GM23338 (cell line): ENCODE measurements around the gene ELMOD3.

Experiments
- CREB1 ChIP-seq: fragments of 250-450 bp; sonication (Bioruptor Pico); IDR thresholded peaks from 2 replicates; pipeline ENCODE4 v1.5.0; 2020; ENCODE audit warnings: low read depth, mild to moderate bottlenecking, moderate library complexity
- ETS1 ChIP-seq: IDR thresholded peaks from 2 replicates; pipeline ENCODE4 v1.6.1; 2016; ENCODE audit warnings: antibody characterized with exemption
- EZH2 ChIP-seq: fragments of 200-600 bp; sonication (generic); IDR thresholded peaks from one replicate; pipeline ENCODE4 v1.8.0; 2017; ENCODE audit warnings: antibody characterized with exemption, mild to moderate bottlenecking, low read depth; ENCODE audit not compliant: unreplicated experiment
- EZH2phosphoT487 ChIP-seq: fragments of 200-600 bp; sonication (generic); IDR thresholded peaks from one replicate; pipeline ENCODE4 v1.8.1; 2018; ENCODE audit warnings: antibody characterized with exemption; ENCODE audit not compliant: unreplicated experiment
- JUNB ChIP-seq: IDR thresholded peaks from one replicate; pipeline ENCODE4 v1.6.1; 2016; ENCODE audit warnings: antibody characterized with exemption; ENCODE audit not compliant: unreplicated experiment
- POLR2AphosphoS5 ChIP-seq: IDR thresholded peaks from 2 replicates; pipeline ENCODE4 v1.6.1; 2016; ENCODE audit warnings: antibody characterized with exemption, low read depth
- REST ChIP-seq: IDR thresholded peaks from one replicate; pipeline ENCODE4 v1.6.1; 2018; ENCODE audit warnings: antibody characterized with exemption; ENCODE audit not compliant: unreplicated experiment
- ZNF462 ChIP-seq: fragments of 250-450 bp; sonication (Bioruptor Pico); IDR thresholded peaks from 2 replicates; pipeline ENCODE4 v1.5.0; 2020; ENCODE audit warnings: mild to moderate bottlenecking, moderate library complexity
- TF ChIP-seq, protein P1 (sequence below), 2 experiments: fragments of 200-600 bp in 1 of 2; sonication (generic) in 1 of 2; conservative IDR thresholded peaks; 2 replicates each; pipeline versions ENCODE4 v1.5.1 to v1.6.1; 2016 to 2017; ENCODE audit warnings: antibody characterized with exemption in 2 of 2, low read depth in 2 of 2, mild to moderate bottlenecking in 2 of 2, moderate library complexity in 1 of 2

DNA sequence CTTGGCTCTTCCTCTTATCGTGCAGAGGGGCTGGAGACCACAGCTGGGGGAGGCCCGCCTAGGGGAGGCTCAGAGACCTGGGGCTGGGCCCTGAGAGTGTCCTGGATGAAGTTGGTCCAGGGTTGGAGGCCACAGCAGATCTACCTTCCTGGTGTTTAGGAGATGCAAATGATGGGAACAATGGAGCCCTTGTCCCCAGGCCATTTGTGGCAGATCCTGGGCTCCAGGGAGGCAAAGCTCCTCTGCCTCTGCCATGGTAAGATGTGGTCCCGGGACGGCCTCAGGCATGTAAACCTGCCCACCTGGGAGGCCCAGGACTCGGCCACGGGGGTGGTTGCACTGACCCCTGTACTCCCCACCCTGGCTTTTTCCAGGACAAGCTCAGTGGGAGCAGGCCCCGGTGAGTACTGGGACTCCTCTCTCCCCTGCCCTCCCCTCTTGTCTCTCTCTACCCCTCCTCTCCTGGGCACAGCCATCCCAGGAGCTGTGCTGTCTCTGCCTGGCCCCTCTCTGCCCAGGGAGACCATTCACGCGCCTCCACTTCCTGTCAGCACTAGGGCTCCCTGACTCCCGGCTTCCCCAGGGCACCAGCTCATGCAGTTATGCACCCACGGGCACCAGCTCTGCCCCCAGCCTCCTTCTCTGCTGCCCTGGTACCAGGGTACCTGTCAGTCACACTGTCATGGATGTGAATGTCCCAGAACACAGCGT is 74.8 kb downstream of the ELMOD3 start:
- no peak for TF ChIP-seq REST
- TF ChIP-seq EZH2 = no peak
- TF ChIP-seq EZH2phosphoT487 = no peak
- TF ChIP-seq POLR2AphosphoS5 = no peak
- no peak for TF ChIP-seq JUNB
- TF ChIP-seq, protein P1, sequence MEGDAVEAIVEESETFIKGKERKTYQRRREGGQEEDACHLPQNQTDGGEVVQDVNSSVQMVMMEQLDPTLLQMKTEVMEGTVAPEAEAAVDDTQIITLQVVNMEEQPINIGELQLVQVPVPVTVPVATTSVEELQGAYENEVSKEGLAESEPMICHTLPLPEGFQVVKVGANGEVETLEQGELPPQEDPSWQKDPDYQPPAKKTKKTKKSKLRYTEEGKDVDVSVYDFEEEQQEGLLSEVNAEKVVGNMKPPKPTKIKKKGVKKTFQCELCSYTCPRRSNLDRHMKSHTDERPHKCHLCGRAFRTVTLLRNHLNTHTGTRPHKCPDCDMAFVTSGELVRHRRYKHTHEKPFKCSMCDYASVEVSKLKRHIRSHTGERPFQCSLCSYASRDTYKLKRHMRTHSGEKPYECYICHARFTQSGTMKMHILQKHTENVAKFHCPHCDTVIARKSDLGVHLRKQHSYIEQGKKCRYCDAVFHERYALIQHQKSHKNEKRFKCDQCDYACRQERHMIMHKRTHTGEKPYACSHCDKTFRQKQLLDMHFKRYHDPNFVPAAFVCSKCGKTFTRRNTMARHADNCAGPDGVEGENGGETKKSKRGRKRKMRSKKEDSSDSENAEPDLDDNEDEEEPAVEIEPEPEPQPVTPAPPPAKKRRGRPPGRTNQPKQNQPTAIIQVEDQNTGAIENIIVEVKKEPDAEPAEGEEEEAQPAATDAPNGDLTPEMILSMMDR (conservative IDR thresholded peaks at IDR 0.05; ENCODE audit: low read depth in 2 of 2) = no peak
- no peak for TF ChIP-seq ETS1
- no peak for TF ChIP-seq ZNF462 (CRISPR knock-in tag)
- no peak for TF ChIP-seq CREB1 (CRISPR knock-in tag)
